NAMALWA (cell line): ENCODE data around the gene RPS10.

Experiments used
- DNase-seq: peaks from one replicate; pipeline ENCODE4 v3.0.0-alpha.2; 2015; ENCODE audit warnings: low spot score

The RPS10 gene

DNA sequence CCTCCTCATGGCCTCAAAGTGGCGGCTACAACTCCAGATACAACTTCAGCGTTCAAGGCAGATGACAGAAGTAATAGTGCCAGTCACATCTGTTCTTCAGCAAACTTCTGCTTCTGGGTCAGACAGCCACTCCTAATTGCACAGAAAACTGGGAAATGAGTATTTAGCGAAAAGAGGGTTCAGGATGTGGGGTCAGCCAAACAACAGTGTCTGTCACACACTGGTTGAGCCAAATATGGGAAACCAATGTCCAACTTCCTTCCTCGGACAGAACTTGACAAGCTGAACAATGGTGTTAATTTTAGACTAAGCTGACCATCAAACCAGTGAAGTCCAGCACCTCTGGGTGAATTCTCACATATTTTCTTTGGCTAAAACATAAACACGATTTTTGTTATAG lies 55.5 kb downstream of the RPS10 start:
- DNase-seq = no peak

DNA sequence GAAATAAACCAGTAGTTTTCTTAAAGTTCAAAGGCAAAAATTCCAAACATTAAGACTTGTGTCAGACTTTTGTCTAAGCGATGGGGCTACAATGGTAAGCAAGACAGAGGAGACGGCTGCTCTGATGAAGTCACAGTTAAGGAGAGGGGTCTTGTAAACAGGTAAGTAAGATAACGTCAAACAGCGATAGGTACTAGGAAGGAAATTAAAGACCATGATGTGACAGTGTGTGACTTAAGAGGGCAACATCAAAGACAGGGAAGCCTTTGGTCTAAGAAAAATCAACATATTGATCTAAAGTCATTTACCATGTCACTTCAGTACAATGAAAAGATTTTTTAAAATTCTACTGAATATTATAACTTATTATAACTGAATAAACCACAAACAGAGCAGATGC lies 56.5 kb downstream of the RPS10 start:
- no peak for DNase-seq
